Inferior parietal cortex (tissue), 1 donor: ENCODE measurements around the gene PPARD.
"Not testable (repeated sequence)": the region's sequence is repeated elsewhere in the genome, so short reads cannot be mapped to it uniquely, and the experiment has no call there.

ENCODE experiments used
- DNase-seq: peaks from one replicate; pipeline ENCODE4 v3.0.0-alpha.2; 2016; ENCODE audit errors: extremely low spot score

The PPARD gene

GRCh38 chr6:35381132-35381531 is 38.8 kb downstream of the PPARD start:
- DNase-seq = no peak

- no peak for DNase-seq
Observed at GRCh38 chr6:35382015-35382414, 39.7 kb downstream of the PPARD start.

GRCh38 chr6:35385457-35386202 is 43.3 kb downstream of the PPARD start:
- no peak for DNase-seq

GRCh38 chr6:35386989-35387388 is 44.6 kb downstream of the PPARD start:
- no peak for DNase-seq

- no peak for DNase-seq
Observed at GRCh38 chr6:35388030-35388429, 45.7 kb downstream of the PPARD start.

GRCh38 chr6:35388772-35389352 is 46.5 kb downstream of the PPARD start:
- DNase-seq = no peak

- not testable (repeated sequence) for DNase-seq
Observed at GRCh38 chr6:35389386-35389785, 47.0 kb downstream of the PPARD start.

GRCh38 chr6:35391240-35391968 is 49.0 kb downstream of the PPARD start:
- no peak for DNase-seq

GRCh38 chr6:35392111-35392702 is 49.8 kb downstream of the PPARD start:
- DNase-seq = no peak

GRCh38 chr6:35392773-35393672 is 50.7 kb downstream of the PPARD start:
- no peak for DNase-seq

- DNase-seq = no peak
Observed at GRCh38 chr6:35396991-35397390, 54.6 kb downstream of the PPARD start.

- DNase-seq = no peak
Observed at GRCh38 chr6:35397806-35398418, 55.6 kb downstream of the PPARD start.

GRCh38 chr6:35398526-35398925 is 56.2 kb downstream of the PPARD start:
- DNase-seq = no peak

- no peak for DNase-seq
Observed at GRCh38 chr6:35400111-35400510, 57.8 kb downstream of the PPARD start.

- no peak for DNase-seq
Observed at GRCh38 chr6:35400901-35401311, 58.5 kb downstream of the PPARD start.

- DNase-seq = no peak
Observed at GRCh38 chr6:35401514-35401913, 59.2 kb downstream of the PPARD start.

- no peak for DNase-seq
Observed at GRCh38 chr6:35402136-35402855, 59.9 kb downstream of the PPARD start.

GRCh38 chr6:35402856-35403191 is 60.5 kb downstream of the PPARD start:
- no peak for DNase-seq

- DNase-seq = no peak
Observed at GRCh38 chr6:35403544-35404442, 61.4 kb downstream of the PPARD start.
